ENCODE measurements around the gene MORF4L1.

DNA sequence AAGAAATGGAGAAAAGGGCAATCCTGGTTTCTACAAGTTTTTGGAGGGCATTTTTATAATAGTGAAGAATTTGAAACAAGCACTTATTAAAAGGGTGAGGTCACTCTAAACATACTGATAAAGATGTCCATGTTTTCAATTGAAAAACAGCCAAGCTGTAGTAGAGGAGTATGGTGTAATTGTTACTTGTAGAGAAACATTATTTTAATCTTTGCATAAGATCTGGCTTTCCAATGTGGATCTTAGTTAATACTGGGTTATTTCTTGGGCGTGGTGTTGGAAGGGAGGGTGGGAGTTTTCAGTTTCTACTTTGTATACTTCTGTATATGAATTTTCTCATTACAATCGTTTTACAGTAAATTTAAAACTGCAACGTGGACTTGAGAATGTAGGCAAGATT lies 22.8 kb downstream of the MORF4L1 start:
- TF ChIP-seq CTCF (IDR thresholded peaks at IDR 0.05) (no peak), POLR2A (IDR thresholded peaks at IDR 0.05) (no peak)

All from uterus (tissue), 2 donors.